Left lung (tissue), 10 donors: ENCODE results near the gene CDH26. TPM values are rescaled to one million over a fixed set of nuclear protein-coding genes. Genes with fewer than 3 reads are reported as not detected.

Experiments
- ATAC-seq: fragments of 200-7000 bp; cut with Tn5 transposase; one replicate; pipeline ENCODE4 v1.9.1; 2020; ENCODE audit warnings: moderate library complexity
- DNase-seq, 4 donors: peaks; one replicate each; pipeline ENCODE4 v3.0.0-alpha.2; 2013 to 2020
- H3K27ac ChIP-seq, 2 donors: fragments of 200-600 bp; sonication (generic) in 1 of 2; one replicate each; pipeline versions ENCODE4 v1.5.0 to v1.8.0; 2020 to 2021
- H3K27me3 ChIP-seq, 2 donors: fragments of 200-600 bp; sonication (generic) in 1 of 2; one replicate each; pipeline versions ENCODE4 v1.5.0 to v1.8.0; 2020 to 2021
- H3K36me3 ChIP-seq, 2 donors: fragments of 200-600 bp; sonication (generic) in 1 of 2; one replicate each; pipeline versions ENCODE4 v1.5.0 to v1.8.0; 2020 to 2021
- H3K4me1 ChIP-seq, 2 donors: fragments of 200-600 bp; one replicate each; pipeline ENCODE4 v1.8.0; 2021
- H3K4me3 ChIP-seq, 2 donors: fragments of 200-600 bp; sonication (generic) in 1 of 2; one replicate each; pipeline versions ENCODE4 v1.5.0 to v1.8.0; 2020 to 2021; ENCODE audit warnings: mild to moderate bottlenecking in 1 of 2
- H3K9me3 ChIP-seq, 2 donors: fragments of 200-600 bp; sonication (generic) in 1 of 2; one replicate each; pipeline versions ENCODE4 v1.5.0 to v1.8.0; 2020 to 2021
- CTCF ChIP-seq, 2 donors: fragments of 200-600 bp; sonication (generic) in 1 of 2; IDR thresholded peaks; one replicate each; pipeline versions ENCODE4 v1.5.0 to v1.8.0; 2021; ENCODE audit warnings: antibody characterized with exemption in 2 of 2
- intact Hi-C, 2 donors: fragments of 100-400 bp; cut with DNase I; formaldehyde crosslinking; loops; one replicate each; pipeline versions ENCODE4 v1.11.2 to v1.14.2; 2022
- polyA plus RNA-seq, 6 donors: library from polyadenylated mRNA; unstranded; fragments of 120-200 nt; gene quantifications; one replicate each; pipeline ENCODE4 v1.2.1, GENCODE V29; 2013; ENCODE audit not compliant: insufficient read length in 6 of 6
- total RNA-seq, 2 donors: library from RNA; stranded (reverse); fragmentation: NEBNext Ultra II Directional; extraction: Animal tissue kit (Norgen Biotek cat#: 25700); gene quantifications; one replicate each; pipeline ENCODE4 v1.2.1, GENCODE V29; 2021
- donor health status: DM: no; HTN: yes; CAD: no.
- donor health status: DM: no; HTN: no; CAD: no.

The CDH26 gene
- total and polyA plus RNA-seq, 8 donors: 1.6 to 7.3 (median 2.0) TPM

DNA sequence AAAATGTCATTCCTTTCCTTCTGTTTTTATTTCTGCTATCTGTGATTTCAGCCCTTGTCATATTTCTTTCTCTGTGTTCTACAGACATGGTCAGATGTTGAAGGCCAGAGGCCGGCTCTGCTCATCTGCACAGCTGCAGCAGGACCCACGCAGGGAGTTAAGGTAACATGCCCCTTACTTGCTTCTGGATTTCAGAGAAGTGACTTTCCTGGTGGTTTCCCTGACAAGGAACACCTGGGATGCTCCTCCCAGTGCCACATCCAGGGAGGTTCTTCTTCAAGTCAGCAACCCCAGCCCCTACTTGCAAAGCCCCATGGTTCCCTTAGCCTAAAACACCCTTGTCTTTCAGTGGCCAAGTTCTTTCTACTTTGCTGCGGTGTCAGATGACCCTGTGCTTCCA lies 41.3 kb downstream of the CDH26 start:
- Histone ChIP-seq H3K27me3 (no peaks in the 10 kb centered on the region), H3K36me3 (no peaks in the 10 kb centered on the region), H3K27ac (no peak overlapping the region), H3K4me1 (peaks cover 0 to 9% of the 10 kb centered on the region in 2 donors), H3K9me3 (no peaks in the 10 kb centered on the region), H3K4me3 (no peak overlapping the region)
- ATAC-seq (no peak), DNase-seq (no peak)
- intact Hi-C loops: no loop called here
- TF ChIP-seq CTCF (IDR thresholded peaks at IDR 0.05): no peak

- TF ChIP-seq CTCF (IDR thresholded peaks at IDR 0.05): no peak
- Histone ChIP-seq H3K27me3 (no peaks in the 10 kb centered on the region), H3K9me3 (no peaks in the 10 kb centered on the region), H3K4me3 (no peak overlapping the region), H3K36me3 (no peaks in the 10 kb centered on the region), H3K4me1 (no peaks in the 10 kb centered on the region), H3K27ac (no peak overlapping the region)
- intact Hi-C loops: no loop called here
- ATAC-seq: no peak
- no peak for DNase-seq
Measured at GRCh38 chr20:60000271-60001042, 42.2 kb downstream of the CDH26 start.

DNA sequence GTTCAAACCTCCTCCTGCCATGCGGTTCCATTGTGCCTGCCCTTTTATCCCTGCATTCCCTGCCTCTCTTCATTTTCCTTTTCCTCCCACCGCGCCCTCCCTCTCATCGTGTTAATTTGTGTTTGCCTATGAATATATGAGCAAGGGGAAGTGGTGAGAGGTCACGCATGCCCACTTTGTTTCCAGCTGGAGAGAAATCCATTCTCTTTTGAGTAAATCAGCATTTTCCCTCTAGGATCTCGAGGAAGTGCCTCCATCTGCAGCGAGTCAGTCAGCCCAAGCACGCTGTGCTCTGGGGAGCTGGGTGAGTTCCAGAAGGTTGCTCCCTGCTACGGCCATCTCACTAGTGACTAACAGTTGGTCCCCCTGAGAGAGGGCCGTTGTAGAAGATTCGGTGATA lies 42.9 kb downstream of the CDH26 start:
- H3K9me3 ChIP-seq: no peaks in the 10 kb centered on the region
- H3K27ac ChIP-seq: no peak overlapping the region
- DNase-seq (no peak), ATAC-seq (no peak)
- intact Hi-C loops: no loop called here
- no peaks in the 10 kb centered on the region for H3K4me1 ChIP-seq
- no peaks in the 10 kb centered on the region for H3K27me3 ChIP-seq
- TF ChIP-seq CTCF (IDR thresholded peaks at IDR 0.05): no peak
- no peak overlapping the region for H3K4me3 ChIP-seq
- no peaks in the 10 kb centered on the region for H3K36me3 ChIP-seq

- Histone ChIP-seq H3K36me3 (no peaks in the 10 kb centered on the region), H3K9me3 (no peaks in the 10 kb centered on the region), H3K27me3 (no peaks in the 10 kb centered on the region), H3K4me3 (no peak overlapping the region), H3K4me1 (peaks cover 0 to 14% of the 10 kb centered on the region in 2 donors), H3K27ac (no peak overlapping the region)
- intact Hi-C loops: no loop called here
- ATAC-seq (no peak), DNase-seq (no peak)
- no peak for TF ChIP-seq CTCF (IDR thresholded peaks at IDR 0.05)
Measured at GRCh38 chr20:60003776-60004175, 45.6 kb downstream of the CDH26 start.

- peaks cover 0 to 20% of the 10 kb centered on the region in 2 donors for H3K4me1 ChIP-seq
- H3K36me3 ChIP-seq: no peaks in the 10 kb centered on the region
- intact Hi-C loops: no loop called here
- no peaks in the 10 kb centered on the region for H3K27me3 ChIP-seq
- DNase-seq: no peak
- ATAC-seq: no peak
- TF ChIP-seq CTCF (IDR thresholded peaks at IDR 0.05): no peak
- H3K27ac ChIP-seq: no peak overlapping the region
- no peak overlapping the region for H3K4me3 ChIP-seq
- no peaks in the 10 kb centered on the region for H3K9me3 ChIP-seq
Measured at GRCh38 chr20:60006261-60006660, 48.0 kb downstream of the CDH26 start.
